GM19025 (cell line): ENCODE measurements around the gene GMDS.

Experiments
- ATAC-seq: cut with Tn5 transposase; IDR thresholded peaks from one replicate; pipeline ENCODE4 v1.9.1; 2021; ENCODE audit warnings: mild to moderate bottlenecking, low read depth, moderate library complexity; ENCODE audit not compliant: unreplicated experiment

Gene GMDS

DNA sequence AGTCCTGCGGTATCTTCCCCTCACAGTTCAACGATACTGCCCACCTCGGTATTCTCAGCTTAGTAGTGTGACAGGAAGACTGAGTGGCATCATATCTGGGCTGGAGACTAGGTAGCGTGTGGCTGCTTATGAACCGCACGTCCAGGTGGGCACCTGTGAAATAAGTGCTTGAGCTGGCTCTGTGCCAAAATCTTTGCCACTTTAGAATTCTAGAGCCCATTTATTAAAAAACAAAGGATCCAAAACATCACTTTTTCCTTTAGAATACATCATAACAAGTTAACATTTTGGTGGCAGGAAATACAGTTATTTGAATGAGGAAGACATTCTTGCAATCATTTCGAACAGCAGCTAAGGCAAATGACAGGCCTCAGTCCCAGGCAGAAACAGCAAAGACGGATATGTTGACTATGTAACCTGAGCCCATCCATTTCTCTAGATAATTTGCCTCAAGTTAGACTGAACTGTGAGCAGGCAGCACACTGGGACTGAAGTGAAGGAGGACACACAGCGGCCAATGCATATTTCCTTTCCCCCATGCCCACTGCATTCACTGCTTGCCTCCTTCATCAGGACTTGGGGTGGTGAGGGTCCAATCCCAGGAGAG, 136.6 kb downstream of the GMDS start:
- ATAC-seq, result no peak

DNA sequence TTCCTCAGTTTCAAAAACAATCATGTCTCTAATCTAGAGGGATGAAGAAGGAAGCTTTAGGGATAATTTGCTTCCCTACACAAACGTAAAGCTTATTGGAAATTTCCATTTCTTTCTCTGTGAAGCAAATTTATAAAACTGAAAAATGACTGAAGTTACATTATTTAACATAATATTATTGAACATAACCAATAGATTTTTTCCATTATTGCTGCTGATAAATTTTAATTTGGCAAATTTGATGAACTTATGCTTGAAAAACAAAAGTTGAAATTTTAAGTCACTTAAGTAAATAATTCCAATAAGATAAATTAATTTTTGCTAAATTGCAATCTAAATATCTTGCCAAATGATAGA, 140.9 kb downstream of the GMDS start:
- no peak for ATAC-seq

GRCh38 chr6:2103765-2104523, 141.5 kb downstream of the GMDS start:
- no peak for ATAC-seq

- no peak for ATAC-seq
Observed at GRCh38 chr6:2102966-2103365, 142.4 kb downstream of the GMDS start.

GRCh38 chr6:2102316-2102883, 143.0 kb downstream of the GMDS start:
- no peak for ATAC-seq

GRCh38 chr6:2101213-2101612, 144.2 kb downstream of the GMDS start:
- ATAC-seq, result no peak

DNA sequence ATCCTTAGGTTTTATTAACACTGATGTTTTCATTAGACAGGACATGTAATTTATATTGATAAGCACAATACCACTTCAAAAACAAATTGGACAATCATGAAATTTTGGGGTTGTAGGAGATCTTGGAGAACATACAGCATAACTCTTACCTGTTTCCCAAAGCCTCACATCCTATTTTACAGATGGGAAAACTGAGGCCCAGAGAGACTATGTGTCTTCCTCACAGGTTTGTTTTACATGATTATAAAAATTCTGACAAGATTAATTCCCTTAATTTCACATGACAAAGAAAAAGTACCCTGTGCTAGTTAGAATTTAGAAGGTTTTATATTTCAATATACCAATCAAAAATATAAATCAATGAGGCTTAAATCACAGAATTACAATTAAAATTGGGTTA, 145.5 kb downstream of the GMDS start:
- no peak for ATAC-seq

DNA sequence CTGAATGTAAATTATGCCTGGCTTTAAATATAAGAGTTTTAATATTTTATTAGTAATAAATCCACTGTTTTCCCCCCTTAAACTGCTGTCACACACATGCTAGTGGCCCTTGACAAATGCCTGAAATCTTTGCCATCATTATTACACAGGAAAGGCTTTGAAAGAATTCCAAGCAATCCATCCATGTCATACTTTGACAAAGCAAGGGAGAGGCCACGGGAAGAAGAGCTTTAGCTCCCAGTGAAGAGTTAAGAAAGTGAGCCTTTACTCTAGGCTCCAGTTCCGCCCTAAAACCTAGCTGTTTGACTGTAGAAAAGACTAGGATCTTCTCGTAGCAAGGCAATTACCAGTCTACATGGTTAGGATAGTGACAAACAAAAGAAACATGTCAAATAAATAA, 147.9 kb downstream of the GMDS start:
- no peak for ATAC-seq

- ATAC-seq, result no peak
Observed at GRCh38 chr6:2094642-2095041, 150.8 kb downstream of the GMDS start.

GRCh38 chr6:2086326-2086965, 159.0 kb downstream of the GMDS start:
- no peak for ATAC-seq

GRCh38 chr6:2085657-2086056, 159.7 kb downstream of the GMDS start:
- no peak for ATAC-seq

DNA sequence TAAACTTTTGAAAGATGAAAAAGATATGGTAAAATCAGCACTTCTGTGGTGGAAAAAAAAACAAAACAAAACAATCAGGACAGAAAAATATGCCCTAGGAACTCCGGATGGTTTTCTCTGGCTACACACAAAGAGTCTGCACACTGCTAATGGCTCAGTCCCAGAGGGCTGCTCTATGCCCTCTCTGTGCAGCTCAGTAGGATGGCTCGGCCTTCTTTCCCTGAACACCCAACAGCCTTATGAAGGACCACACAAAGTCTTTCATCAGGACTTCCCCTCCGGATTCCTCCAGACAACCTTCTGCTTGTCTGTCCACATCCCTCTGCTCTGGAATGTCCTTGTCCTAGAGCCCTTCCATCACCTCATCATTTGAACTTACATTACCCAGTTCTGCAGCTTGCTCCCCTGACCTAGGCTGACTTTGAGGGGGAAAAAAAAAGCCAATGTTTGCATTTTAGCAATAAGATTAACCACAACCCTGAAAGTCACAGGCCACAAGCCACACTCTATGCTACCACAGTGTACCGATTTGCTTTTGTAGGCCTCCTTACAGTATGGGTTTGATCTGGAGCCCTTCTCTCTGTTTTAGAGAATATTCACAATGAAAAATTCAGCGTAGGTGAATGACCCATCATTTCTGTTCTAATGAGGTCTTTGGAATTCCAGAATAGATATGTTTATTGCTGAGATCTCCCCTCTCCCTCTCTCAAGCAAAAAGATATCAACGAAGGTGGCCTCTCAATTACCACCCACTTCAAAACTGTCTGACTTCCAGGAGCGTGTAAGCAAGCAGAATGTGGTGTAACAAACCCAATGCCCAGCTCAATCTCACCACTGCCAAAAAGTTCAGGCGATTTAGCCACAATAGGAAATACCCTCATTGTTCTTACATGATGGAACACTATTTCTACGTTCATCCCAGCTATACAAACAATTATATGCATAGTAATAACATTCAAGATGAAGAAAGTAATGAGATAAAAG, 164.0 kb downstream of the GMDS start:
- ATAC-seq, result no peak

DNA sequence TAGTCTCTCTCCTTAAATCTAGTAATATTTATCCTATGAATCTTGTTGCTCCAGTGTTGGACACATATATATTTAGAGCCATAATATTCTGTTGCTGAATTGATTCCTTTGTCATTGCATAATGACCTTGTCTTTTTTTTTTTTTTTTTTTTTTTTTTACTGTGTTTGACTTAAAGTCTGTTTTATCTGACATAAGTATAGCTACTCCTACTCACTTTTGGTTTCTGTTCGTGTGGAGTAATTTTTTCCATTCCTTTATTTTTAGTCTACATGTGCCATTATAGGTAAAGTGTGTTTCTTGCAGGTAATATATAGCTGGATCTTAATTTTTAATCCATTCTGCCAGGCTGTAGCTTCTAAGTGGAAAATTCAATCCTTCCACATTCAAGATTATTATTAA, 166.5 kb downstream of the GMDS start:
- no peak for ATAC-seq

DNA sequence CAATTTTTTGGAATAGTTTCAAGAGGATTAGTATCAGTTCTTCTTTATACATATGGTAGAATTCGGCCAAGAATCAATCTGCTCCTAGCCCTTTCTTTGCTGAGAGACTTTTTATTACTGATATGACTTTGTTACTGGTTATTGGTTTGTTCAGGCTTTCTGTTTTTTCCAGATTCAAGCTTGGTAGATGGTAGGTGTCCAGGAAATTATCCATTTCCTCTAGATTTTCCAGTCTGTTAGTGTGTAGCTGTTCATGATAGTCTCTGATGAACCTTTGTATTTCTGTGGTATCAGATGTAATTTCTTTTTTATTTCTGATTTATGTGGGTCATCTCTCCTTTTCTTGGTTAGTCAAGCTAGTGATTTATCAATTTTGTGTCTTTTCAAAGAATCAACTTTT, 167.6 kb downstream of the GMDS start:
- no peak for ATAC-seq

- no peak for ATAC-seq
Observed at GRCh38 chr6:2073476-2073875, 171.9 kb downstream of the GMDS start.

DNA sequence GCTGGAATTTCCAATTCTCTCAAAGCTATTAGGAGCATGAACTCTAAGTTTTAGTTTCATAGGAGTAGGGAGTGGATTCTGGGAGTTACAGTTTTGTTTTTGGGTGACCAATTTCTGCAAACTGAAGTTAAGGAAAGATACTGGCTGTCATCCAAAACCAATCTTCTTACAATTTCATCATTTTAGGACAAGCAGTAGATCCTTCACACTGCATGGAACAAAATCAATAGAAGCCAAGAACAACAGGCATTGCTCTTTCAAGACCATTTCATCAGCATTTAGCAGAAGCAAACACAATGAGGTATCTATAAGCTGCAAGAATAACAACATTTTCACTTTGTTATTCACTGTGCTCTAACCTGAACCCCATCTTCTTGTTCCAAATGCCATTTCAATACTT, 173.0 kb downstream of the GMDS start:
- no peak for ATAC-seq

DNA sequence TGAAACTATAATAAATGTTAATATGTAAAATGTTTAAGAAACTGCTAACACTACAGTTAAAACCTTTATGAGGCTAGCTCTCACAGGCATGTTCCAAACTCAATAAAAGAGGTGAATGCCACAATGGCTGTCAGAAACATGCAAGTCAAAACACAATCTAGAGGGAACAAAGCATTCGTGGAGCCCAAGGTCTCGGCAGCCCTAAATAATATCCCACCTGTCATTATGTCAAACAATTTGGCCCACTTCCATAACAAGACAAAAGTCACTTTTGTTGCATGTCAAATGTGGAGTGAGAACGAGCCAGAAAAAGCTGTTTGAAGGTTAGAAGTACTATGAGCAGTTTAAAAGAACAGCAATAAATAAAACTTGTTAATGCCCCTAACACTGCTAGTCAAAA, 181.9 kb downstream of the GMDS start:
- no peak for ATAC-seq

GRCh38 chr6:2061880-2062279, 183.5 kb downstream of the GMDS start:
- no peak for ATAC-seq

GRCh38 chr6:2055911-2056310, 189.5 kb downstream of the GMDS start:
- ATAC-seq, result no peak

GRCh38 chr6:2055143-2055542, 190.3 kb downstream of the GMDS start:
- no peak for ATAC-seq
